Activated gamma-delta T cell treated with Interleukin-2 at 50 U/mL for 16 hours (primary cell): ENCODE results near the gene SMAD6.
"Not testable (repeated sequence)": the region's sequence is repeated elsewhere in the genome, so short reads cannot be mapped to it uniquely, and the experiment has no call there.

Experiments
- DNase-seq: peaks from one replicate; pipeline ENCODE4 v3.0.0-alpha.2; 2020

SMAD6 gene

DNA sequence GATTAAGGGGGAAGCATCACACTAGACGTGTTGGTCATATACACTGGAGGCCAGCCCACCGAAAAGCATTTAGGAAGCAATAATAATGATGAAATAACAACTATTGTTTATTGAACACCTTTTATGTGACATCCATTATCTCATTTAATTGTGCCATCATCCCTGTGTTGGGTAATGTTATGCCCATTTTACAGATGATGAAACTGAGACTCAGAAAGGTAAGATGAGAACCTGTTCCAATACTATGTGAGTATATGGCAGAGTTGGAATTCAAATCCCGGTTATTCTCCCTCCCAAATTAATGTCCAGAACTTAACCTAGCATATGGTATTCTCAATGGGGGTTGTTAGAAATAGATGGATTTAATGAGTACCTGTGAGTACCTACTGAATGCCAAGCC is 99.2 kb downstream of the SMAD6 start:
- no peak for DNase-seq

- DNase-seq: no peak
These were observed 100.3 kb downstream of the SMAD6 start for GRCh38 chr15:66802025-66803001.

DNA sequence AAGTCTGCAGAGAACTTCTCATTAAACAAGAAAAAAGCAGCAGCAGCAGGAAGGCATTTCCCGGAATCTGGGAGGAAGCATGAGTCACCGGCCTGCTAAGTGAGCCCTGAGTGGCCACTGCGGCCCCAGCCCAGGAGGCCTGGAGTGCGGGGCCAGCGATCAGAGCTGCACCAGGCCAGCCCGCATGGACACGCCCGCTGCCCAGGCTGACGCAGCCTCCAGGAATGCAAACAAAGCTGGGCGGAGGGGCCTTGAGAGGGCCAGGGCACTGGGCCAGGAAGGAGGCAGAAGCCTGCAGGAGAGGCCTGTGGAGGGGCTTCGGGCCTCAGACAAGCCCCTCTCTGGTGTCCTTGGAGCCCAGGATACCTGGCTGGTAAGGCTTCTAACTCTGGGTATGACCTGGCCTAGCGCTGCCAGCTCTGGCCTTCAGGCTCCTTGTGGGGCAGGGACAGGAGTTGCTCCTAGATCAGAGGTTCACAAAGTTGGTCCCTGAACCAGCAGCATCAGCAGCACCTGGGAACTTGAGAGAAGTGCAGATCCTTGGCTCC is 101.2 kb downstream of the SMAD6 start:
- DNase-seq: no peak

- DNase-seq: no peak
These were observed 101.7 kb downstream of the SMAD6 start for GRCh38 chr15:66803749-66804148.

- no peak for DNase-seq
These were observed 103.3 kb downstream of the SMAD6 start for GRCh38 chr15:66805202-66805885.

DNA sequence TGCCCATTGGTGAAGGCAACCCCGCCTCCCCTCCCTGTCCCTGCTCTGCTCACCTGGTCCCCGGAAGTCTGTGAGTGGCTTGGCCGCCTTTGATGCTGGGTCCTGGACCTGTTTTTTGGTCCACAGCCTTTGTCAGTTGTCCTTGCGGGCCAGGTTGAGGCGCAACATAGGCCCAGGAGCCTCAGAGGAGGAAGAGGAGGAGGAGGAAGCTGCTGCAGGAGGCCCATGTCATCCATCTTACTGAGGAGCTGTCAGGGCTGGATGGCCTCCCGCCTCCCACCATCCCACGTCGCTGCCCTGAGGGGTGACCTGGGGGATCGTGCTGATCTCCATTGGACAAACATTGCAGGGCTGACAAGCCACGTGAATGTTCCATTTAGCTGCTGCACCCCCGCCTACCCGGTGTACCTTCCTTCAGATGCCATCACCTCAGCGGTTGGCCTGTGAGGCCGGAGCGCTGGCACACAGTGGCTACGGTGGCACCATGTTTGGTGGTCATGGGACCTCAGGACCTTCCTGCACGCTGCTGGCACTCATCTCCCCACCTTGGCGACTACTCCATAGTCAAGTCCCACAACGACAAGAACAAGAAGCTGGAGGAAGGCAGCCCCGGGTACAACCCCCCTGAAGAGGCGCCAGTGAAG is 106.3 kb downstream of the SMAD6 start:
- DNase-seq: no peak

- no peak for DNase-seq
These were observed 107.6 kb downstream of the SMAD6 start for GRCh38 chr15:66809664-66810063.

GRCh38 chr15:66815318-66815717 is 113.3 kb downstream of the SMAD6 start:
- no peak for DNase-seq

DNA sequence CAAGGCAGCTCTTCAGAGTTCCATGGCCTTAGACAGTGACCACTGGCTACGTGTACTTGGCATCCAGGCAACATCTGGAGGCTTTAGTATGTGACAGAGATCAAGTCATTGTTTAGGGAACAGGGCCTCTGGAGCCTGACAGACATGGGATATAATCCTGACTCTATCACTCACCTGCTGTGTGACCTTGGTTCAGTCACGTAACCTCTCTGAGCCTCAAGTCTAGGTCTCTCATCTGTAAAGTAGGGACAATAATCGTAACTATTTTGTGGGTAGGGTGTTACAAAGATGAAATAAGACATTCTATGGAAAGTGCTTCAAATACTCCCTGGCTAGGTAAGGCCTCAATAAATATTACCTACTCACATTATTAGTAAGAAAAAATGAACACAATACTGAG is 114.2 kb downstream of the SMAD6 start:
- DNase-seq: no peak

DNA sequence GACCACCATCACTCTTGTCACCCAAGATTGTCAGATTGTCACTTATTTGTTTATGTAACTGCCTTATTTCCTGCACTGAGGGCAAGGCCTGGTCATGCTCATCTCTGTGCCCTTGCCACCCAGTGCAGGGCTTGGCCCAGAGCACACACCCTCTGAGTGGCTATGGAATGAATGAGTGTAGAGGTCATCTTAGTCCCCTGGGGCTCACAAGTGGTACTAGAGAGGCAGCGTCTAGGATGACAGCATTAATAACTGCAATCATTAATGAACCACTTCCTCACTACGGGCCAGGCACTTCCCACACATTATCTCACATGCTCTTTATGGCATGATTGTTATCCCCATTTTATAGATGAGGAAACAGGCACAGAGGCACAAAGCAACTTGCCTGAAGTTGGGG is 117.0 kb downstream of the SMAD6 start:
- DNase-seq: no peak

GRCh38 chr15:66820481-66821176 is 118.6 kb downstream of the SMAD6 start:
- DNase-seq: no peak

GRCh38 chr15:66821307-66821706 is 119.3 kb downstream of the SMAD6 start:
- no peak for DNase-seq

- DNase-seq: no peak
These were observed 120.1 kb downstream of the SMAD6 start for GRCh38 chr15:66822114-66822513.

DNA sequence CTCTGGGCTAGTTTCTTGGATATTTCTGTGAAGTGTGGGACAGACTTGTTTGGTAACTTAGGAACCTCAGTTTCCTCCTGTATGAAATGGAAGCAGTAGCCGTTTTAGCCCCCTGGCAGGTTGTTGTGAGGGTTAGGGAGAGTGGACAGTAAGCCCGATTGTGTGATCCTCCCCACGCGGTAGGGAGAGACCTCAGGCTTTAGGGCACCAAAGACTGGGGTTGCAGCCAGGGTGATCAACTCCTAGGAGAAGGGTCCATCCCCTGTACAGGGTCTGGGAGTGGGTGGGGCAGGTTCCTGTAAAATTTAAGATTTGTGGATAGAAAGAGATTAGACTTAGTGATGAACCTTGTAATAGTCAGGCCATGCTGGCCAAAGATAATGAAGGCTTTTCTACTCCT is 120.5 kb downstream of the SMAD6 start:
- DNase-seq: no peak

DNA sequence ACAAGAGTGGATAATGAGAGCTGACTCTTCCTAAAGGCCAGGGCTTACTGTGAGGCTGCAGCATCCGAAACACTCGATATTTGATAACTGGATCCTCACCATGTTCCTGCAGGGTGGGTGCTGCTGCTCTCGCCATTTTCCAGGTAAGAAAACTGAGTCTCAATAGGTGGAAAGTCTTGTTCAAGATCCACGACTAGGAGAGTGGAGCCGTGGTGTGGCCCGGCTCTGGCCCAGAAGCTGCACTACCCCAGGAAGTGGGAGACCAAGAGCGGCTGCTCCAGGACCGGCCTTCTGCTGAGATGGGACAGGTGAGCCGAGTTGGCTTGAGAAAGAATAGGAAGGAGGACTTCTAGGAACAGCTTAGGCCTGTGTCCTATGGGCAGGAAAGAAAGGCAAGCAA is 121.6 kb downstream of the SMAD6 start:
- DNase-seq: no peak

- no peak for DNase-seq
These were observed 122.4 kb downstream of the SMAD6 start for GRCh38 chr15:66824424-66824823.

- no peak for DNase-seq
These were observed 123.1 kb downstream of the SMAD6 start for GRCh38 chr15:66825139-66825538.

GRCh38 chr15:66825731-66826130 is 123.7 kb downstream of the SMAD6 start:
- no peak for DNase-seq

DNA sequence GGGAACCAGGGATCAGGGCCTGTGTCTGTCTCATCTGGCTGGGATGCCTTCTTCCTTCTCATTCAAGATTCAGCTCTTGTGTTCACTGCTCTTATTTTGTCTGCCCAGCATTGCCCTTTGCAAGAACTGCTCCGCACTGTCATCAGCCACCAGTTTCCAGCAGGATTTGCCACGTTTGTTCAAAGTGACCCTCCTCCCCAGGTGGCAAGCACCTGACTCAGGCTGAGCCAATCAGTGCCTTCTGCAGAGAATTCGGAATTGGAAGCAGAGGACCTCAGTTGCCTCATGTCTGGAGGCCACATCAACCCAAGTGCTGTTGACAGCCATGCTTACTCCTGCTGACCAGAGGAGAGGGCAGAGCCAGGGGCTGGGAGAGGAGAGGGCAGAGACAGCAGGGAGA is 124.5 kb downstream of the SMAD6 start:
- no peak for DNase-seq

DNA sequence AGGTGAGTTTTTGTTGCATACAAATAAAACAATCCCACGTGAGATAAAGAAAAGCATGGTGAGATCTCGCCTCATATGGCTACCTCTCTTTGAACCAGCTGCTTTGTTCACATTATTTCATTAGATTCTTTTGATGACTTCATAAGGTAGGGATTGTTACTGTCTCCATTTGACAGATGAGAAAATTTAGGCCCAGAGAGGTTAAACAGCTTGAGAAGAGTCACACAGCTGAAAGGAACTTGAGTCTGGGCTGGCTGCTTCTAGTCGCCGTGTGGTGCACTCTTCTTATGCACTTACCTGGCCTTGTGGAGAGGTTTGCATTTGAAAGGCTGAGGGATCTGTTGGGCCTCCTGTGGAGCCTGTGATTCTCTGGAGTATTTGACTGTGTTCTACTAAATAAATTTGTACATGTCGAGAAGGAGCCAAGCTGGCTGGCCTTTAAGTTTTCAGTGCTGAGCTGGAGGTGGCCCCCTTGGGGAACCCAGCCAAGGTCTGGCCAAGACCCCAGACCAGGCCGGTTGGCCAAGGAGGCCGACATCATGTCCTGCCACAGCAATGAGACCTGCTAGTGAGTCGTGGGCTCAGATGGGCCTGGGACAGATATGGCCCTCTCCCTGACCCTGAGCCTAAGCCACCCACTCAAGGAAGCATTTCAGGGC is 125.1 kb downstream of the SMAD6 start:
- DNase-seq: no peak

- DNase-seq: no peak
These were observed 125.6 kb downstream of the SMAD6 start for GRCh38 chr15:66827698-66828055.

DNA sequence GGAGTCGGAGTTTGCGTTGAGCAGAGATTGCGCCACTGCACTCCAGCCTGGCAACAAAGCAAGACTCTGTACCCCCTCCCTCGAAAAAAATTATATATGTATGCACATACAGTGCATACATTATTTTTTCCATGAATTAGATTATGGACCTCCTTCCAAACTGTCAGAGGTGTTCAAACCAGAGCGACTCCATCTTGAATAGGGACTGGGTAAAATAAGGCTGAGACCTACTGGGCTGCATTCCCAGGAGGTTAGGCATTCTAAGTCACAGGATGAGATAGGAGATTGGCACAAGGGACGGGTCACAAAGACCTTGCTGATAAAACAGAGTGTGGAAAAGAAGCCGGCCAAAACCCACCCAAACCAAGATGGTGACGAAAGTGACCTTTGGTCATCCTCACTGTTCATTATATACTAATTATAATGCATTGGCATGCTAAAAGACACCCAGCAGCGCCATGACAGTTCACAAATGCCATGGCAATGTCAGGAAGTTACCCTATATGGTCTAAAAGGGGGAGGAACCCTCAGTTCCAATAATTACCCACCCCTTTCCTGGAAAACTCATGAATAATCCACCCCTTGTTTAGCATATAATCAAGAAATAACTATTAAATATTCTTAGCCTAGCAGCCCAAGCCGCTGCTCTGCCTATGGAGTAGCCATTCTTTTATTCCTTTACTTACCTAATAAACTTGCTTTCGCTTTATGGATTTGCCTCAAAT is 126.9 kb downstream of the SMAD6 start:
- DNase-seq: not testable (repeated sequence)
